Skin epidermis (tissue), 12 donors: ENCODE measurements around the gene SYNRG.

ENCODE experiments used
- H3K27ac ChIP-seq, 21 experiments: fragments of 200-600 bp; sonication (generic) in 11 of 21; one replicate each; pipeline ENCODE4 v1.5.0; 2020; ENCODE audit warnings: mild to moderate bottlenecking in 3 of 21, inconsistent platforms in 2 of 21, moderate library complexity in 2 of 21
- H3K4me3 ChIP-seq, 7 experiments: fragments of 200-600 bp; sonication (generic) in 2 of 7; one replicate each; pipeline ENCODE4 v1.5.0; 2020; ENCODE audit warnings: inconsistent platforms in 2 of 7, mild to moderate bottlenecking in 2 of 7, moderate library complexity in 1 of 7

SYNRG gene

DNA sequence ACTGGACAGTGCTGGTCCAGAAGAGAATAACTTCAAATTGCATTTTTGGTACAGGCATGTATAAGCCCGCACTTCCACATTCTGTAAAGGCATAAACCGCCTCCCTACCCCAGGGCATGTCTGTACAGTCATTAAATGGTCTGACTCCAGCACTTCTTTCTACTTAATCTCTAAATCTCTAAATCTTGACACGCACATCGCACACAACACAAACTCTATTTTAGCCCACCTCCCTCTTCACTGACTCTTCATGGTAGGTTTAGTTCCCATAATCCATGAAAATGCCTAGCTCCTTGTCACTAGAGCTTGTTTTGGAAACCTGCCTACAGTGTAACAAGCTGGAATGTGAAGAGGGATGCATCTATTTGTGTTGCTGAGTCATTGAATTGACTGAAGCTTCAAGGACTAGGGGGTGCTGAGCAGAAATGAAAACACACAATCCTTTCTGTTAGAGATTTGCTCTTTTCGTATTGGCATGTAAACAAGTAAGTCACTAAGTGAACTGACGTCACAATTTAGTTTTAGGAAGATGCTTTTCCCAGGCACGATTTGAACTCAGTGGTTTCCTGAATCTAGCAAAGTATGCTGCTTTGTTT, 121.1 kb downstream of the SYNRG start:
- peak overlapping the region in 19 of 21 experiments; percentile 20 to 99 (median 93) for H3K27ac ChIP-seq

DNA sequence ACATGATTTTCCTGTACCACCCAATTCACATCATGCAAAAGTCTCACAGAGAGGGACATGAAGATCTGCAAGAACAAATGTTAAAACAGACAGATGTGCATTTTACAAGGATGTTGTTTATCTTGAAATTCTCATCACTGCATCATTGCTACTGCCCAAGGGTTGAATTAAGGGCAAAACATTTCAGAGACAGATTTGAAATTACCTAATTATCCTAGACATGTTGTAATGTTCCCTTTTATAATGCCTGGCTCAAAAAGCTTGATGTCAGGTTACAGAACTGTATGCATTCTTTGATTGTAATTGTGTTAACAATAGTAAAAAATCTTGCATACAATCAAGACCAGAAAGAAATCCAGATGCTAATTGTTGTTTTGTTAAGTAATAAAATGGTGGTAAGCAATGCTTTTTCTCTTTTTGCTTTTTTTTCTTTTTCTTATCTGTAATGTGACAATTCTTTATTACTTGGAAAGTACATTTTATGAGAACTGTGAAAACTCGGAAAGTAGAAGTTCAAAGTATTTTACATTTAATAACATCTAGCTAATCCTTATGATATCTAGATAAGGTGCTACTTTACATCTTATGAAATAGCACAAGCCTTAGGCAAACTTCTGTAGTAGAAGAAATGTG, 123.2 kb downstream of the SYNRG start:
- peak overlapping the region in 8 of 21 experiments; percentile 9 to 99 (median 49) for H3K27ac ChIP-seq
- no peak overlapping the region for H3K4me3 ChIP-seq

More for the DNA sequence above, 121.1 kb downstream of the SYNRG start:
- peak overlapping the region in 3 of 7 experiments; percentile 56 to 78 (median 76) for H3K4me3 ChIP-seq

DNA sequence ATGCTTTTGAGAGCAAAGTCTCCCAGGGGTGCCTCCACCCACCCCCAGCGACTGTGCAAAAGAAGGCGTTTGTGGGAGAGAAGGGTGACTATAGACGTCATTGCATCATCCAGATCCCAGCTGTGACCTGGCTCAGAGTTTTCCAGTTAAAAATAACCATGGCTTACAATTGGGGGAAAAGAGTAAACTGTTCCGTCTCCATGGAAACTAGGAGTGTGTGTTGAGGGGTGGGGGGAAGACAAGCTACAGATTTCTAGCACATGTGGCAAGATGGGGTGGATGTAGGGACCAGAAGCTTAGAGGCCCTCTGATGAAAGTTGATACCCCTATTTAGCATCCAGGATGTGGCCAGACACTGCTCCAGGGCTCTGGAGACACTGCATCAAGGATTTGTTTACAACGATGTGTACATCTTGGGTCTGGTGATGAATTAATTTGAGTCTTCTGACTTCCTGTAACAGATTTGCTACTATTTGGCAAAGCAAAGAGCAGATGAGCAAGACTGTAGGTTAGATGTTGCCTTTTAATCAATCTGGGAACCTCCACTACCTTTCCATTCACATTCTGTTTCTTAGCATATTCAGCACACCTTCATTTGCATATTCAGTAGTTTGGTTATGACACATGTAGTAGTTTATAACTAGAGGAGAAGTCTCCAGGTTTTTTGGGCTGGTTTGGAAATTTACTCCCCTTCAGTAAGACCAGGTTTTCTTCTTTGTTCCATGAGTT, 125.7 kb downstream of the SYNRG start:
- H3K4me3 ChIP-seq, result no peak overlapping the region
- peak overlapping the region in 4 of 21 experiments; percentile 4 to 44 (median 32) for H3K27ac ChIP-seq

DNA sequence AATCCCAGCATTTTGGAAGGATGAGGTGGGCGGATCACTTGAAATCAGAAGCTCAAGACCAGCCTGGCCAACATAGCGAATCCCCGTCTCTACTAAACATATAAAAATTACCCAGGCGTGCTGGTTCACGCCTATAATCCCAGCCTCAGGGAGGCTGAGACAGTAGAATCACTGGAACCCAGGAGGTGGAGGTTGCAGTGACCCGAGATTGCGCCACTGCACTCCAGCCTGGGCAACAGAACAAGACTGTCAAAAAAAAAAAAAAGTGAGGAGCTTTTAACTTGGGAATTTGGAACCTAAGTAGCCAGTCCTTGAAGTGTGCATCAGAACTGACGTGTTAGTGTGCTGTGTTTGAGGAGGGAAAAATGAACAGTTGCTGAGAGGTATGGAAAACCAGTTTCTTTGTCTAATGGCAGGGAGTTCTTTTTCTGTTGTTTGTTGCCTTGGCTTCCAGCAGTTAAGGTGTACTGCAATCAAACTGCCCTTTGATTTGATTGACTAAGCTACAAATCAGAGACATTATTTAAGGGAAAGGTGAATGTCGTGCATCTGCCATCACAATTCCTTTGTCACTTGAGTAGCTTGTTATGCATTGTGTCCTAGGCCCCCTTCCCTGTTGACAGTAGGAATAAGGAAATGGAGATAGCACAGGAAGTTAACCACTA, 128.1 kb downstream of the SYNRG start:
- Histone ChIP-seq H3K27ac (peak overlapping the region in 4 of 21 experiments; percentile 20 to 47 (median 32)), H3K4me3 (no peak overlapping the region)

DNA sequence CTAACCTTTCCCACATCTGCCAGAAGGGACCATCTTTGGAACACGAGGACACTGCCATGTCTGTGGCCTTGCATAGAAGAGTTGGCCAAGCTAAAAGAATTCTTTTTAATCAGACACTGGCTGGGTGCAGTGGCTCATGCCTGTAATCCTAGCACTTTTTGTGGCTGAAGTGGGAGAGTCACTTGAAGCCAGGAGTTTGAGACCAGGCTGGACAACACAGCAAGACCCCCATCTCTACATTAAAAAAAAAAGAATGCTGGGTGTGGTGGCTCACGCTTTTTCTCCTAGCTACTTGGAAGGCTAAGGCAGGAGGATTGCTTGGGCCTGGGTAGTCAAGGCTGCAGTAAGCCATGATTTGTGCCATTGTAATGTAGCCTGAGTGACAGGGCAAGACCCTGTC, 128.8 kb downstream of the SYNRG start:
- Histone ChIP-seq H3K4me3 (no peak overlapping the region), H3K27ac (peak overlapping the region in 1 of 21 experiments; percentile 14)

DNA sequence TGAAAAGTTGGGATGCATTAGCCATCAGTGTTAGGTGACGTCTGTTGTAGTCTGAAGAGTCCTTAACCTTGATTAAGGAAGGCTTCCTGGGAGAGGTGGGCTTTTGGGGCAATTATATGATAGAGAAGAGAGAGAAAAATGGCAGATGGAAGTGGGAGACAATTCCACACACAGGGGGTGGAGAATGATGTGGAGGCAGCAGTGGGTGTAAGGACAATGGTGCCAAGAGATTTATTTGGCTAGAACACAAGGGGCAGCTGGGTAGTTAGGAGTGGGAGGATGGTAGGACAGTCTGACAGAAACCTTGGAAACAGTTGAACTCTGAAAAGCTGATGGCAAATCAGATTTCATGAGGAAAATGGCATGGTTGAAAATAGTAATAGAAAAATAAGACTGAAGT, 130.2 kb downstream of the SYNRG start:
- peak overlapping the region in 2 of 21 experiments; percentile 24 to 36 for H3K27ac ChIP-seq
- no peak overlapping the region for H3K4me3 ChIP-seq

DNA sequence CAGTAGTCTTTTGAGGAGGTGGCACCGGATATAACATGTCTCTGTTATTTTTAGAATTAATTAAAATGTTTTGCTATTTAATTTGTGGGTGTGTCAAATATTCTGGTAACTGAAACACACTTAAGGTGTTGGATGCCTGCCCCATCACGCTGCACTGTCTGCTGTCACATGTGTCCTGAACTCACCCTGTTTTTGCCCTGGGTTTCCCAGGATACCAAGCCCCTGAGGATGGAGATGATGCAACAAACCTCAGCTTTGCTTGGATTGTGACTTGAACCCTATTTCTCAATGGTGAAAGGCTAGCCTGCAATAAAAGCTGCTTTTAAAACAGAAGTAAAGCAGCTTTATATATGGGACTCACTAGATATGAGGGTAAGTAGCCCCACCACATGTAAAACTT, 131.0 kb downstream of the SYNRG start:
- Histone ChIP-seq H3K27ac (peak overlapping the region in 7 of 21 experiments; percentile 18 to 73 (median 43)), H3K4me3 (no peak overlapping the region)

DNA sequence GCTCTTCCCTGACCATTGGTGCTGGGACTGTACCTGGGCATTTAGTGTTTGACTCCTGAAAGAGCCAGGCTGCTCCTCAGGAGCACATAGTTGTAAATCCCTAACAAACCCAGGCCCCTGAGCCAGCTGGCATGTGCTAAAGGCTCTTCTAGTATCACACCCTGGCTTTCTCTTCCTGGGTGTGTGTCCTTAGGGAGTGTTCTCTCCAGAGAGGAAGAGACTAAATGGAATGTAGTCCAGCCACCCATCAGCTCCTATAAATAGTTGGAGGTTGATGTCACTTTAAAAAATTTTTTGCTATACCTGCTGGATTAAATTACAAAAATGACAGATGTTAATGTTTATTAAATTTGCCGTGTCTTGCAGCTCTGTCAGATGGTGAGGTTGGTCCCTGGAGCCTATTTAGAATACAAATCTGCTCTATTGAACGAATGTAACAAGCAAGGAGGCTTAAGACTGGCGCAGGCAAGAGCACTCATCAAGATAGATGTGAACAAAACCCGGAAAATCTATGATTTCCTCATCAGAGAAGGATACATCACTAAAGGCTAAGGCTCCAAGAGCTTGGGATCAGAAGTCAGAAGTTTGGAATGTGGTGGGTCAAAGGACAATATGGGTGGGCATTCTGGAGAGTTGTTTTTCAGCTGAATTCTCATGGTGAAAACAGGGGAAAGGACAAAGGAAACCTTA, 132.6 kb downstream of the SYNRG start:
- Histone ChIP-seq H3K27ac (peak overlapping the region in 19 of 21 experiments; percentile 16 to 80 (median 59)), H3K4me3 (no peak overlapping the region)

DNA sequence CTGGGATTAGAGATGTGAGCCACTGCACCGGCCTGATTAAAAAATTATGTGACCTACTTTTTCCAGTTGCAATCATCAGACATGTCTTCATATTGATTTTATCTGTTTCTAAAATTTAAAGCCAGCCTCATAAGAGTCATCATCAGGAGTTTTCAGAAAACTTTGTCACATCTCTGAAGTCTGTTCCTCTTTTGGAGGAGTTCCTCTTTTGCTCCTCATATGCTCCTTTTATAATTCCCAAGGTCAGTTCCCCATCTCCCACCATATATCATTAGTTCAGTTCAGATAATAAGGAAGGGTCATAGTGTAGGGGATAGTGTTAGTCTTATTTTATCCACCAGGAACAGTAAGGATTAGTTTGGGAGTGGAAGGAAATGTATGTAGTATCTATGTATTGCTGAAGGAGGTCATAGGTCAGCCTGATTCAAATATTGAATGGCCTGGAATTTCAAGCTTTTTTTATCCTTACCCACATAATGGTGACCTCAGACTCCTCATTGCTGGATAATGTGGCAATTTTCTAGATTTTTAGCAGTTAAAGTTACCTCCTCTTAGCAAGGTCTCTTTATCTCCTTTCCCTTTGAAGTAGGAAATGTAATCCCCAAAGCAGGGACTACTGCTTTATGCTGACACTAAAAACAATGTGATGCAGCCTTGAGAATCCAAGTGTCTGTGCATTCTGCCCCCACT, 133.3 kb downstream of the SYNRG start:
- peak overlapping the region in 18 of 21 experiments; percentile 24 to 80 (median 60) for H3K27ac ChIP-seq
- no peak overlapping the region for H3K4me3 ChIP-seq

DNA sequence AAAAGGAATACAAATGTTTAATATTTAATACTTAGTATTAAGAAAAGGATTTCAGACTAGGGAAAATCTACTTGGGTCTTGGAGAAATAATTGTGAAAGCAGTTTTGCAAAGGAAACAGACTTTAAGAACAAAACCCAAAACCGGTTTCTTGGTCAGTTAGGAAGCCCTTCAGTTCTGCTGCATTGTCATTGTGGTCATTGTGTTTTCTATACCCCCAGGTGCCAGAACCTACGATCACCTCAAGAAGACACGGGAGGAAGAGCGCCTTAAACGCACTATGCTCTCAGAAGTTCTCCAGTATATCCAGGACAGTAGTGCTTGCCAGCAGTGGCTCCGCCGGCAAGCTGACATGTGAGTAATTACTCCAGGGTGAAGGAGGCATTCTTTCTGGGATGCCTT, 139.0 kb downstream of the SYNRG start:
- Histone ChIP-seq H3K4me3 (no peak overlapping the region), H3K27ac (no peak overlapping the region)

DNA sequence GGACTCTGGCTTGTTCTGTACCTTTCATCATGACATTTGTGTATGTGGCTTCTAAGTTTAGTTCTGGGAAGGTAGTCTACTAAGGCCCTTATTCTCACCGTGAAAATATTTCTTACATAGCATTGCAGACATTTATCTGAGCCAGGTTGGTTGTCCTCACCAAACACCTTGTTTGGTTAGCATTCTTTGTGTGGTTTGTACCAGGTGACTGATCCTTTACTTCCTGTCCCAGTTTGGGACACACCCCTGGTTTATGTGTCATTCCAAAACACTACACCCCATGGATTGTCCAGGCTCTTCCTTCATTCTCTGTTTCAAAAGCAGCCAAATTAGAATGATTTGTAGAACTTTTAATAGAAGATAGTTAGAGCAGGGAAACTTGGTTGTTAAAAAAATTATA, 142.7 kb downstream of the SYNRG start:
- H3K27ac ChIP-seq, result peak overlapping the region in 9 of 21 experiments; percentile 6 to 55 (median 27)
- no peak overlapping the region for H3K4me3 ChIP-seq

DNA sequence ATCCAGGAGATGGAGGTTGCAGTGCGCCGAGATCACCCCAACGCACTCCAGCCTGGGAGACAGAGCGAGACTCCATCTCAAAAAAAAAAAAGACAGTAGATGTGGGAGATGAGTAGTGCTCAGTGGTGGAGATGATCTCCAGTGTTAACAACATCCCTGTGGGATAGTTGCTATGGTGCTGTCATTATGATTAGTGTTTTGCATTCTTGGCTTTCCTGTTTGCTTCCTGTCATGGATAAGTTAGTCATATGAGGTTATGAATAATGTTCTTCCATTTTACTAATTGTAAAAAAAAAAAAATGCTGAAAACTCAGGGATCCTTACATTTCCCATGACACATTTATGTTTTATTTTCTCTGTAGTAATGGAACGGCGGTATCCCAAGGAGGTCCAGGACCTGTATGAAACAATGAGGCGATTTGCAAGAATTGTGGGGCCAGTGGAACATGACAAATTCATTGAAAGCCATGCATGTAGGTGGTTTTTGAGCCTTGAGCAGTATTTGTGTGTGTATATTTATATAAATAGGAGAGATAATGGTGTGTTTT, 144.1 kb downstream of the SYNRG start:
- no peak overlapping the region for H3K4me3 ChIP-seq

More for the DNA sequence above, 144.1 kb downstream of the SYNRG start:
- peak overlapping the region in 8 of 21 experiments; percentile 2 to 60 (median 30) for H3K27ac ChIP-seq
